Forelimb muscle (tissue), 1 donor: ENCODE measurements around the gene FIBP. TPM values are rescaled to one million over a fixed set of nuclear protein-coding genes. Genes with fewer than 3 reads are reported as not detected.
A peak's percentile ranks its signal among the peaks of the same experiment; 100 is the strongest.

Source experiments
- DNase-seq: peaks from one replicate; pipeline ENCODE4 v3.0.0-alpha.2; 2013; ENCODE audit warnings: low read depth
- polyA plus RNA-seq: library from polyadenylated mRNA; unstranded; fragments of 120-200 nt; gene quantifications from one replicate; pipeline ENCODE4 v1.2.1, GENCODE V29; 2013; ENCODE audit not compliant: insufficient read length

The FIBP gene
- polyA plus RNA-seq, 1 donor, result 55.8 TPM

GRCh38 chr11:65860278-65861164 lies 27.8 kb downstream of the FIBP start, which contains the start of gene MUS81:
Gene MUS81, plus strand, starts transcription at chr11:65860433. Its CDS starts 321 bp downstream, at chr11:65860754.
- peak; percentile 91 for DNase-seq

GRCh38 chr11:65859812-65860277 lies 28.4 kb downstream of the FIBP start:
- DNase-seq, result no peak

DNA sequence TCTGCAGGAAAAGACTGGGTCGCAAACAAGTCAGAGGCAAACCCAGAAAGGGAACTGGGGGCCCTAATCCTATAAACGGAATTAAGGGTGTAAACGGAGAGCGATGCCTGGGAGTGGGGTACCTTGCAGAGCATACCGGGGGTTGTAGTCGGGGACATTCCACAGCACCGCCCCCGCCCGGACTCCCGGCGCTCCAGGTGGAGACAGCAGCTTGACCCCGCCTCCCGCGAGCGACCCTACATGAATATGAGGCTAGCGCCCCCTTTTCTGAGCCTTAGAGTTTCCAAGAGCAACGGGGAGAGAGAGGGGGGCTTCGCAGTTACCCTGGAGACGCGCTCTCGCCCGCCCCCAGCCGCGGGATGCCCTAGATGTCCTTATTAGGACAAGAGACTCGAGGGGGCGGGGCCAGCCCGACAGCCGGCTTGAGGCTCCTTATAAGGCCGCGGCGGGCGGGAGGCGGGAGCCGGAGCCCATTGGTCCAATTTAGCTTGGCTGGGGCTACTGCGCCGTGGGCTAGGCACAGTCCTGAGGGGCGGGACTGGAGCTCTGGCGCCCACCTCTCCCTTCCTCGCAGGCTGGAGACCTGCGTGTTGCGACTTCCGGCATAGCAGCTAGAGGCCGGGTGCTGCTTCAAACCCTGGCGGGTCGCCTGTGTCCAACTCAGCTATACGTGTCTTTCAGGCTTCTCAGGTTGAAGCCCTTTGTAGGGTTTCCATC lies 29.0 kb downstream of the FIBP start:
- peak; percentile 83 for DNase-seq

DNA sequence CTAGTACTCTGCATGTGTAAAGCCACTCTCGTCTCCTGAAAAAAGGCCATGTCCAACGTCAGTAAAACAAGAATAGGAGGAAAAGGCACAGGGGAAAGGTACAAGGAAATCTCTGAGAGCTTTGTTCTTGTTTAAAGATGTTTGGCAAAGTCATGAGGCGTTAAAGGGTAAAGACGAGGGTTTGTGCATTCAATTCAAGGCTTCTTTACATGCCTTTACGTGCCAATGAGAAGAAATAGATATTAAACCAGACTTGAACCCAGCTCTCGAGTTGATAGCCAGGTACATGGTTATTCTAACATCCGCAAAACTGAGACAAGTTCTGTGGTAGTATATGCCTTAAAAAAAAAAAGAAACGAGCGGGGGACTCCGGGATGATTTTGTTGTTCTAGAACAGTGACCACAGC lies 29.6 kb downstream of the FIBP start:
- no peak for DNase-seq

GRCh38 chr11:65857853-65858680 lies 30.2 kb downstream of the FIBP start, which contains the start of gene CFL1:
Gene CFL1, minus strand, starts transcription at chr11:65858180. Its CDS starts 81 bp downstream, at chr11:65858099.
- peak; percentile 92 for DNase-seq

DNA sequence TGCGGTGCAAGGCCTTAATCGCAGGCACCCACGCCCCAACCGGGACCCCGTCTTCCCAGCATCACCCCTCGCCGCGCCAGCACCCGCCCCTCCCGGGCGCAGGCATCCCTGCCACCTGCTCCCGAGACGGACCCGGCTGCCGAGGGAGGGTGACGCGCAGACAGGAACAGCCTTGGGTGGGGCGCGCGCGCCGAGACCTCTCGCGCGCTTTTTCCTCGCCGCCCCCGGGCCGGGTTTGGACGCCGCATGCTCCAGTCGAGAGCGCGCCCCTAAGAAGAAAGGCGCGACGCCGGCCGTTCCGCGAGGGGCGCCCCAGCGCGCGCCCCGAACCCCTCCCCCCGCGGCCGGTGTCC lies 30.8 kb downstream of the FIBP start:
- no peak for DNase-seq

DNA sequence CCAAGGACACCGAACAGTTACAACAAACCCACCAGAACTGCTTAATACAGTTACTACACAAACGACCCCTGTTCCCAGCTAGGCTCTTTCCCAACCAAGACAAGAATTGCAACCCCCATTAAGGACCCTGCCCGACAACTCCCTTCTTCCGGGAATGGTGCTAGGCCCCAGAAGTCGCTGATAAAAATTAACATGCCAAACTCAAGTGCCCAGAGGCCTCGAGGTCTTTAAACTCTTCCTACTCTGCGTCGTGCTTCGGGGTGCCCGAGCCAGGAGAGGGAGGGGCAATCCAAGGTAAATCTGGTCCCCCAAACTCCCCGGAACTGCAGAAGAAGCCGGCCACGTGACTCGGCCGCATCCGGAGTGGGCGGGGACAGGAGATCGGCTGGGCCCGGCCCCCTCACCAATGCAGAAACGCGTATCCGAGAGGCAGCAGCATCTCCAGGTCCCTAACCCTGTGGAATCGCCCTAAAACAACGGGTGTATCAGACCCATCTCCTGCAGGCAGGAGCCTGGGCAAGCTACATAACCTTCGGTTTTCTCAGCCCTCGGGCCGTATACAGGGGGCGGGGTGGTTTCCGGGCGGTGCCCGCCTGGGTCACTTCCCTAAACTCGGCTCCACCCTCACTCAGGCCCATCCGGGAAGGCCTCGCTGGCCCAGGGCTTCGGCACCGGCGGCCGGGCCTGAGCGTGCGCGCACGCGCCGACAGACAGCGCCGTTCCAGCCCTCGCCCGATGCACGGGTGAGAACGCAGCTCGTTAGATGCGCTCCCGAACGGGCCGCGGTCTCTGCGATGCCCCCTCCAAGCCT lies 31.4 kb downstream of the FIBP start:
- no peak for DNase-seq

DNA sequence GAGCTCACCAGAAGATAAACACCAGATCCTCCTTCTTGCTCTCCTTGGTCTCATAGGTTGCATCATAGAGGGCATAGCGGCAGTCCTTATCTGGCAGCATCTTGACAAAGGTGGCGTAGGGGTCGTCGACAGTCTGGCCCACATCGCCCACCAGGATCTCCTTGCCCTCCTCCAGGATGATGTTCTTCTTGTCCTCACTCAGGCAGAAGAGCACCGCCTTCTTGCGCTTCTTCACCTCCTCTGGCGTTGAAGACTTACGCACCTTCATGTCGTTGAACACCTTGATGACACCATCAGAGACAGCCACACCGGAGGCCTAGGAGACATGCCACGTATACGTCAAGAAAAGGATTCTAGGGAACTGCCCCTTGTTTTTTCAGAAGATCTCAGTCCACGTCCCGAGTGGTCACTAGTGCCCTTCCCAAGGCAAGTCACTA lies 32.3 kb downstream of the FIBP start:
- DNase-seq, result no peak

GRCh38 chr11:65854852-65855837 lies 33.1 kb downstream of the FIBP start:
- no peak for DNase-seq

GRCh38 chr11:65854161-65854592 lies 34.1 kb downstream of the FIBP start:
- no peak for DNase-seq

DNA sequence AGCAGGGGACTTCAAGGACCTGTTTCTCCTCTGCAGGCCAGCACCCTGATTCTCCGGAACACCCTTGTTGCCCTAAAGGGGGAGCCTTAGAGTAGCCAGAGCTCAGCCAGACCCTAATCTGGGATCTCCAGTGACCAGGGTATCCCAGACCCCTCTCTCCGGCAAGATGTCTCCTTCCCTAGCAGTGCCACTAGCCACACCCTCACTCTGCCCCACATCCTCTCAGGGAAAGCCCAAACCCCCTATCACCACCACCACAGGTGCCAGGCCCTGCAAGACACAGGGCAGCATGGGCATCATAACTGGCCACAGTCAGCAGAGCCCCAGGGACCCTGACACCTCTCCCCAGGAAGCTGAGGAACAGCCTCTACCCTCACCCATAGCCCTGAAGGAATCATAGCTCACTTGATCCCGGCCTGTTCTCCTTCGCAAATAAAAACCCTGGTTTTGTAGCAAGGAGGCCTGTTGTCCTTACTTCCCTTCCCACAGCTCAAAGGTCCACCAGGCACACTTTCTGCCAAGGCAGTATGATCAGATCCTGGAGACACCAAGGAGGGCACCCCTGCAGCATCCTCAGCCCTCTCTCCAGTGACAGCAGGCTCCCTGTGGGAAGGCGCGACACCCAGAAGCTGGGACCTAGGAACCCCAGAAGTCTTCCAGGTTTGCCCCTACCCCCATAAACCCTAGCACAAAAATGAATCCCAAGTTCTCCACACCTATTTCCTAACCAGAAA lies 34.9 kb downstream of the FIBP start:
- DNase-seq, result no peak

- DNase-seq, result no peak
Observed at GRCh38 chr11:65852508-65853245, 35.6 kb downstream of the FIBP start.

DNA sequence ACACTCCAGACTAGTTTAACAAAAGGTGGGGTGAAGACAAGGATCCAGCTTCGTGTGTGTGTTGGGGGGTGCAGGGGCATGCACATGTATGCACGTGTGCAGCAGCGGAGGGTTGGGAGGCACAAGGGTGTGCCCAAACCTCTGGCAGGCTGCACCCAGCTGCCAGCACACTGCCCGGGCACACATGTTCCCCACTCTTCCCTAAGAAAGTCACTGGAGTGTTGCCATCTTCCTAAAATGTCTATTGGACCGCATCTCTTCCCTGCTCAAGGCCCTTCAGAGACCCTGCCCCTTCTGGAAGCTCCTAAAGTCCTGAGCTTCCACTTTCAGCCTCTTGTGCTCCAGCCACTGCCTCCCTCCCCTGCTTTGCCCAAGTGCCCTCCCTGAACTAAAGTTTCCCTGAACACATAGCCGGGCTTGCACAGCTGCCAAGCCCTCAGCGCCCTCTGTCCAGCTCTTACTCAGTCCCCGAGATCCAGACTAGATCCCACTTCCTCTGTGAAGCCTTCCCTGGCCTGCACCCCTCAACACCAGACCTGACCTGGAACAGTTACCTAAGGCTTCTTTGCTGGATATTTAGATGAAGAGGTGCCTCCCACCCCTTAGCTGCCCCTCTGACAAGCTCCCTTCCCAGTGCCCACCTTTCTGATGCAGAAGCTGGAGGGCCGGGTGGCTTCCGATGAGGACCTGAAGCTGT lies 36.3 kb downstream of the FIBP start:
- no peak for DNase-seq

DNA sequence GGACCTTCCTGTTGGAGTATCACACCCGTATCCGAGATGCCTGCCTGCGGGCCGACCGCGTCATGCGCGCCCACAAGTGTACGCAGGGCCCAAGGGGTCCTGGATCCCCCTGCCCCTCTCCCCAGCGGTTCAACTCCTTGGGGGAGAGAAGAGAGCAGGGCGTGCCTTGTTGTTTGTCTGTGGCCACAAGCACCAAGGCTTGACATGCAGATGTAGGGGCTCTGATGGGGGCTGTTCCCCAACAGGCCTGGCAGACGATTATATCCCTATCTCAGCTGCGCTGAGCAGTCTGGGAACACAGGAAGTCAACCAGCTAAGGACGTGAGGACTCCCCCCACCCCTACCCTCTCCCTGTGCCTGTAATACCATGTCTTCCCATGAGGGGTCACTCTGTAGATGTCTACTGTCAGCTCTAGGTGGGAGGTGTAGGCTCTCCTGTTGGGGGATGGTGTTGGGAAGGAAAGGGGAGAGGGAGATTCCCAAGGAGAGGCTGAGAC lies 37.1 kb downstream of the FIBP start:
- no peak for DNase-seq

GRCh38 chr11:65850217-65851082 lies 37.8 kb downstream of the FIBP start:
- no peak for DNase-seq

- no peak for DNase-seq
Observed at GRCh38 chr11:65849771-65850216, 38.5 kb downstream of the FIBP start.
